DMS153 treated with DMSO at 0.1 percent for 48 hours (cell line): ENCODE results near the gene ESD.

Experiments
- DNase-seq: peaks from one replicate; lab custom pipeline; 2025; ENCODE audit not compliant: unreplicated experiment; lab: John Stamatoyannopoulos, UW

ESD gene

GRCh38 chr13:46747031-46747820 lies 49.7 kb downstream of the ESD start:
- no peak for DNase-seq

GRCh38 chr13:46745706-46746105 lies 51.3 kb downstream of the ESD start:
- no peak for DNase-seq

- no peak for DNase-seq
Observed at GRCh38 chr13:46745062-46745461, 51.9 kb downstream of the ESD start.

GRCh38 chr13:46743191-46743590 lies 53.8 kb downstream of the ESD start:
- no peak for DNase-seq

- DNase-seq: no peak
Observed at GRCh38 chr13:46739447-46740098, 57.4 kb downstream of the ESD start.

- no peak for DNase-seq
Observed at GRCh38 chr13:46738766-46739165, 58.2 kb downstream of the ESD start.

- no peak for DNase-seq
Observed at GRCh38 chr13:46738055-46738454, 58.9 kb downstream of the ESD start.

- DNase-seq: no peak
Observed at GRCh38 chr13:46736541-46737310, 60.2 kb downstream of the ESD start.

GRCh38 chr13:46735425-46735824 lies 61.5 kb downstream of the ESD start:
- DNase-seq: no peak

- DNase-seq: no peak
Observed at GRCh38 chr13:46731535-46731934, 65.4 kb downstream of the ESD start.

- no peak for DNase-seq
Observed at GRCh38 chr13:46728777-46729176, 68.2 kb downstream of the ESD start.

- DNase-seq: no peak
Observed at GRCh38 chr13:46726347-46726746, 70.6 kb downstream of the ESD start.
